Measurements from ENCODE around the gene TAF5L. TPM values are rescaled to one million over a fixed set of nuclear protein-coding genes. Genes with fewer than 3 reads are reported as not detected.

The TAF5L gene
- total and polyA plus RNA-seq, 4 experiments from 2014 or later, result 4.3 to 21.3 (median 13.9) TPM

- no peaks in the 10 kb centered on the region for H3K4me1 ChIP-seq (ENCODE audit: insufficient read depth, low read length)
- ChIA-PET POLR2A (ENCODE audit: partially characterized antibody) (no interaction called here), CTCF (ENCODE audit: partially characterized antibody) (interaction anchor here (1.3 kb wide), 1 partner anchor 19 kb away, joined by 4 read pairs; no protein-coding TSS in a partner anchor)
- peak overlapping the region in 1 of 7 donors; percentile 23 for H3K27ac Mint-ChIP-seq
- DNase-seq, result no peak
- no peak overlapping the region for H3K27ac ChIP-seq (ENCODE audit: low read depth, low read length)
- no peak overlapping the region for H3K4me3 ChIP-seq (ENCODE audit: low read length in 2 of 2)
- no peak overlapping the region for H3K4me3 Mint-ChIP-seq
- peaks cover 39 to 58% of the 10 kb centered on the region in 2 donors for H3K36me3 Mint-ChIP-seq
- no peaks in the 10 kb centered on the region for H3K9me3 ChIP-seq (ENCODE audit: control insufficient read depth in 1 of 2, low read length in 2 of 2)
- no peaks in the 10 kb centered on the region for H3K9me3 Mint-ChIP-seq
- peaks cover 6 to 19% (median 8%) of the 10 kb centered on the region in 4 donors for H3K4me1 Mint-ChIP-seq
- peaks cover 40% of the 10 kb centered on the region for H3K36me3 ChIP-seq (ENCODE audit: insufficient read depth, low read length)
- H3K27me3 ChIP-seq (ENCODE audit: insufficient read depth, low read length), result no peaks in the 10 kb centered on the region
- no peaks in the 10 kb centered on the region for H3K27me3 Mint-ChIP-seq
- intact Hi-C loops (cut with micrococcal nuclease), result no loop called here
Observed at GRCh38 chr1:229642376-229642775, 16.5 kb upstream of the TAF5L start.

DNA sequence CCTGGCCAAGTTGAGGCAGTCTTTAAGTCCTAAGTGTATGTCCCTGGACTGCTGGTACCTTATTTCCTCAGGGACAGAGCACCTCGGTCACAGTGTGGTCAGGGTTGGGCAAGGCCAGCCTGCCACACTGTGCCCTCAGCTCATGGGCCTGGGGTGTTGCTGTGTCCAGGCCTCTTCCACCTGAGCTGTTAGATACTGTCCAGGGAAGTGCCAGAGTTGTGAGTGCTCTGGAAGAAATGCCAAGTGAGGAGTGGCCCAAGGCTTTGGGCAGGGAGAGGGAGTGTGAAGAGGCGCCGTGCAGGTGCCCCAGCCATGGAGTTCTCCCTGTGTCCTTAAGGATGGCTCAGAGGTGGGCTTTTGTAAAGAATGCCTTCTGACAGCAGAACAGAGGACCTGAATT lies 15.4 kb upstream of the TAF5L start:
- ChIA-PET CTCF (ENCODE audit: partially characterized antibody) (no interaction called here), POLR2A (ENCODE audit: partially characterized antibody) (no interaction called here)
- Mint-ChIP-seq H3K4me1 (peaks cover 6 to 19% (median 7%) of the 10 kb centered on the region in 4 donors), H3K27ac (no peak overlapping the region), H3K36me3 (peaks cover 36 to 57% of the 10 kb centered on the region in 2 donors), H3K27me3 (no peaks in the 10 kb centered on the region), H3K4me3 (no peak overlapping the region), H3K9me3 (no peaks in the 10 kb centered on the region)
- no peaks in the 10 kb centered on the region for H3K4me1 ChIP-seq (ENCODE audit: insufficient read depth, low read length)
- peaks cover 42% of the 10 kb centered on the region for H3K36me3 ChIP-seq (ENCODE audit: insufficient read depth, low read length)
- H3K27ac ChIP-seq (ENCODE audit: low read depth, low read length), result no peak overlapping the region
- H3K27me3 ChIP-seq (ENCODE audit: insufficient read depth, low read length), result no peaks in the 10 kb centered on the region
- no peak for DNase-seq
- intact Hi-C loops (cut with micrococcal nuclease), result no loop called here
- no peak overlapping the region for H3K4me3 ChIP-seq (ENCODE audit: low read length in 2 of 2)
- H3K9me3 ChIP-seq (ENCODE audit: control insufficient read depth in 1 of 2, low read length in 2 of 2), result no peaks in the 10 kb centered on the region

DNA sequence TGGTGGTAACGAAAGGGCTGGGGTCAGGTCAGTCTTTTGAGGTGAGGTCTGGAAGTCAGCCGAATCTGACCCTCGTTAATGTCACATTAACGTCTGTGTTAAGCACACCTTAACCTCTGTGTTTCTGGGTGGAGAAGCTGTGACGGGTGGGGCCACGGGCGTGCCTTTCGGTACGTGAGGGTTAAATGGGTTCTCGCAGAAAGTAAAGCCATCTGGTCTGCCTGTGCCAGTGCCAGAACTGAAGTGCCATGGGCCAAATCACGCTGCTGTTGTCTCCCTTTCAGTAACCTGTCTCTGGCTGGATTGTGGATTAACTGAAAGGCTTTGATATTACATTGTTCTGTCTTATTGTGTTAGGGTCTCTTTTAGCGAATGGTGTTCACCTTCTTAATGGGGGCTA lies 14.5 kb upstream of the TAF5L start:
- ChIA-PET POLR2A (ENCODE audit: partially characterized antibody) (no interaction called here), CTCF (ENCODE audit: partially characterized antibody) (no interaction called here)
- intact Hi-C loops (cut with micrococcal nuclease), result no loop called here
- Histone ChIP-seq H3K27me3 (ENCODE audit: insufficient read depth, low read length) (no peaks in the 10 kb centered on the region), H3K4me1 (ENCODE audit: insufficient read depth, low read length) (no peaks in the 10 kb centered on the region), H3K9me3 (ENCODE audit: control insufficient read depth in 1 of 2, low read length in 2 of 2) (no peaks in the 10 kb centered on the region), H3K36me3 (ENCODE audit: insufficient read depth, low read length) (peaks cover 43% of the 10 kb centered on the region), H3K4me3 (ENCODE audit: low read length in 2 of 2) (no peak overlapping the region), H3K27ac (ENCODE audit: low read depth, low read length) (no peak overlapping the region)
- Mint-ChIP-seq H3K36me3 (peaks cover 38 to 57% of the 10 kb centered on the region in 2 donors), H3K4me1 (peaks cover 6 to 19% (median 7%) of the 10 kb centered on the region in 4 donors), H3K27me3 (no peaks in the 10 kb centered on the region), H3K27ac (peak overlapping the region in 2 of 7 donors; percentile 59 to 61), H3K9me3 (peaks cover 0 to 1% (median 0%) of the 10 kb centered on the region in 8 donors), H3K4me3 (no peak overlapping the region)
- DNase-seq, result no peak

- H3K36me3 ChIP-seq (ENCODE audit: insufficient read depth, low read length), result peaks cover 38% of the 10 kb centered on the region
- CTCF ChIA-PET (ENCODE audit: partially characterized antibody), result interaction anchor here (0.9 kb wide), 1 partner anchor 22 kb away, joined by 3 read pairs; no protein-coding TSS in a partner anchor
- H3K4me1 Mint-ChIP-seq, result peaks cover 4 to 19% (median 7%) of the 10 kb centered on the region in 4 donors
Observed at GRCh38 chr1:229637746-229638145, 11.8 kb upstream of the TAF5L start.

GRCh38 chr1:229636042-229636441 lies 10.1 kb upstream of the TAF5L start:
- Histone ChIP-seq H3K27me3 (ENCODE audit: insufficient read depth, low read length) (no peaks in the 10 kb centered on the region), H3K9me3 (ENCODE audit: control insufficient read depth in 1 of 2, low read length in 2 of 2) (no peaks in the 10 kb centered on the region), H3K27ac (ENCODE audit: low read depth, low read length) (no peak overlapping the region), H3K36me3 (ENCODE audit: insufficient read depth, low read length) (peaks cover 38% of the 10 kb centered on the region), H3K4me1 (ENCODE audit: insufficient read depth, low read length) (no peaks in the 10 kb centered on the region), H3K4me3 (ENCODE audit: low read length in 2 of 2) (no peak overlapping the region)
- no peak overlapping the region for H3K27ac Mint-ChIP-seq
- intact Hi-C loops (cut with micrococcal nuclease), result no loop called here
- peaks cover 0 to 1% (median 0%) of the 10 kb centered on the region in 8 donors for H3K9me3 Mint-ChIP-seq
- H3K27me3 Mint-ChIP-seq, result no peaks in the 10 kb centered on the region
- no peak for DNase-seq
- no peak overlapping the region for H3K4me3 Mint-ChIP-seq
- POLR2A ChIA-PET (ENCODE audit: partially characterized antibody), result no interaction called here
- H3K36me3 Mint-ChIP-seq, result peaks cover 38 to 51% of the 10 kb centered on the region in 2 donors
- H3K4me1 Mint-ChIP-seq, result peaks cover 3 to 17% (median 9%) of the 10 kb centered on the region in 4 donors
- CTCF ChIA-PET (ENCODE audit: partially characterized antibody), result no interaction called here

More at GRCh38 chr1:229637746-229638145, 11.8 kb upstream of the TAF5L start:
- POLR2A ChIA-PET (ENCODE audit: partially characterized antibody), result no interaction called here
- Histone ChIP-seq H3K27ac (ENCODE audit: low read depth, low read length) (no peak overlapping the region), H3K9me3 (ENCODE audit: control insufficient read depth in 1 of 2, low read length in 2 of 2) (no peaks in the 10 kb centered on the region), H3K27me3 (ENCODE audit: insufficient read depth, low read length) (no peaks in the 10 kb centered on the region), H3K4me1 (ENCODE audit: insufficient read depth, low read length) (no peaks in the 10 kb centered on the region), H3K4me3 (ENCODE audit: low read length in 2 of 2) (no peak overlapping the region)
- peak overlapping the region in 1 of 7 donors; percentile 76 for H3K27ac Mint-ChIP-seq
- H3K36me3 Mint-ChIP-seq, result peaks cover 38 to 51% of the 10 kb centered on the region in 2 donors
- no peak overlapping the region for H3K4me3 Mint-ChIP-seq
- intact Hi-C loops (cut with micrococcal nuclease), result no loop called here
- H3K9me3 Mint-ChIP-seq, result peaks cover 0 to 1% (median 0%) of the 10 kb centered on the region in 8 donors
- no peaks in the 10 kb centered on the region for H3K27me3 Mint-ChIP-seq
- DNase-seq, result no peak

DNA sequence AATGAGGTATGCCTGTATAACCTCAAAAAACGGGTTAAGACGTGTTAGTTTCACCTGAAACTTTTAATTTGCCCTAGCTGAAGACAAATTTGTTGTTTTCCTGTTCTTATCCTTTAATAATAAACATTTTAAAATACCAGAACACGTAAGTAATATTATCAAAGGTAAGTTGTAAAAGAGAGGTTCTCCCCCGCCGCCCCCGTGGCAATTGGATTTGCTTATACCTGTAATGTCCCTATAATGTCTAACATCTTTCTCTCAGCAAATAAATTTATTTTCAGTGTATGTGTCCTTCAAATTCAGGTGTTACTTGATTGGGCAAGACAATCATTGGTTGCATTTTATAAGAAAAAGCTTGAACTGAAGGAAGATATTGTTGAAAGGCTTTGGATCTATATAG lies 6.0 kb upstream of the TAF5L start:
- H3K9me3 Mint-ChIP-seq, result peaks cover 0 to 1% (median 0%) of the 10 kb centered on the region in 8 donors
- no peak for DNase-seq
- Histone ChIP-seq H3K9me3 (ENCODE audit: control insufficient read depth in 1 of 2, low read length in 2 of 2) (no peaks in the 10 kb centered on the region), H3K27me3 (ENCODE audit: insufficient read depth, low read length) (no peaks in the 10 kb centered on the region), H3K4me3 (ENCODE audit: low read length in 2 of 2) (no peak overlapping the region), H3K36me3 (ENCODE audit: insufficient read depth, low read length) (peaks cover 26% of the 10 kb centered on the region), H3K27ac (ENCODE audit: low read depth, low read length) (no peak overlapping the region), H3K4me1 (ENCODE audit: insufficient read depth, low read length) (peaks cover 13% of the 10 kb centered on the region)
- H3K4me1 Mint-ChIP-seq, result peaks cover 9 to 29% (median 20%) of the 10 kb centered on the region in 4 donors
- intact Hi-C loops (cut with micrococcal nuclease), result no loop called here
- H3K36me3 Mint-ChIP-seq, result peaks cover 30 to 40% of the 10 kb centered on the region in 2 donors
- no peak overlapping the region for H3K27ac Mint-ChIP-seq
- CTCF ChIA-PET (ENCODE audit: partially characterized antibody), result no interaction called here
- no peak overlapping the region for H3K4me3 Mint-ChIP-seq
- no peaks in the 10 kb centered on the region for H3K27me3 Mint-ChIP-seq
- POLR2A ChIA-PET (ENCODE audit: partially characterized antibody), result no interaction called here

GRCh38 chr1:229631148-229631547 lies 5.2 kb upstream of the TAF5L start:
- DNase-seq, result no peak
- H3K27me3 ChIP-seq (ENCODE audit: insufficient read depth, low read length), result no peaks in the 10 kb centered on the region
- peaks cover 13 to 34% (median 27%) of the 10 kb centered on the region in 4 donors for H3K4me1 Mint-ChIP-seq
- POLR2A ChIA-PET (ENCODE audit: partially characterized antibody), result no interaction called here
- H3K27ac ChIP-seq (ENCODE audit: low read depth, low read length), result no peak overlapping the region
- no peaks in the 10 kb centered on the region for H3K9me3 ChIP-seq (ENCODE audit: control insufficient read depth in 1 of 2, low read length in 2 of 2)
- peaks cover 25 to 35% of the 10 kb centered on the region in 2 donors for H3K36me3 Mint-ChIP-seq
- H3K27ac Mint-ChIP-seq, result peak overlapping the region in 1 of 7 donors; percentile 45
- H3K4me3 ChIP-seq (ENCODE audit: low read length in 2 of 2), result no peak overlapping the region
- no peaks in the 10 kb centered on the region for H3K27me3 Mint-ChIP-seq
- CTCF ChIA-PET (ENCODE audit: partially characterized antibody), result interaction anchor here (0.7 to 1.7 kb wide), 2 partner anchors 67 to 72 kb away, joined by 3 to 5 read pairs; partner anchors contain the start of gene ABCB10
- intact Hi-C loops (cut with micrococcal nuclease), result no loop called here
- H3K4me1 ChIP-seq (ENCODE audit: insufficient read depth, low read length), result peaks cover 19% of the 10 kb centered on the region
- peaks cover 18% of the 10 kb centered on the region for H3K36me3 ChIP-seq (ENCODE audit: insufficient read depth, low read length)
- H3K4me3 Mint-ChIP-seq, result peak overlapping the region in 1 of 8 donors; percentile 21
- H3K9me3 Mint-ChIP-seq, result peaks cover 0 to 1% (median 0%) of the 10 kb centered on the region in 8 donors
